ENCODE measurements around the gene FMN2. TPM values are rescaled to one million over a fixed set of nuclear protein-coding genes. Genes with fewer than 3 reads are reported as not detected.

FMN2 gene
- total RNA-seq, 1 experiment from 2014 or later, result 0.59 TPM

DNA sequence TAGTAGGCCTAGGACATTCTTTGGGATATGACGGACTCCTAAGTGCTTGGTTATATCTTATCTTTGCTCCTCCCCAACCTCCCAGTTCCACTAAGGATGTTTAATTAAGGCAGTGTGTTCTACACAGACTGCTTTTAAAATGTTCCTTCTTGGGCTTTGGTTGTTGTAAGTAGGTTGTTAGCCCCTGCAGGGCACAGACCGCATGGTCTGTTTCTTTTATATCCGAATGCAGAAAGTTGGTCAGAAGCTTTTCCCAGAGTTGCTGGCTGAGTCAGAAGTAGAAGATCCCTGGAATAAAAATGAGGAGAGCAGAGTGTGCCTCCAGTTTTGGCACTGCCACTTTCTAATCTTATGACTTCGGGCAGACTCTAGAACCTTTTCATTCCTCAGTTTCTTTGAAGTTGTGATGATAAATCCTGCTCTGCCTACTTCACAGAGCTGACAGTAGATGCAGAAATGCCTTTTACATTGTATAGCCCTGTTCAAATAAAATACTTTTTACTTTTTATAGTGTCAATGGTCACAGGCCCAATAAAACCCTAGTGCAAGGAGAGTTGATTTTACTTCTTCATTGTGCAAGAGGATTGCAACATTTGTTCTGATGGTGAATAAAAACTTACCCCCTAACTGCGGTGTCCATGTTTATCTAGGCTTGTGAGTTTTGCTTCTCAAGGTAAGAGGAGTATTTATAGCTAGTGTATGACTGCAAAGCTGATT is 18.4 kb downstream of the FMN2 start:
- Histone ChIP-seq H2BK20ac (ENCODE audit: low read depth, low read length, poor library complexity, severe bottlenecking) (no peak overlapping the region), H2BK15ac (ENCODE audit: low read depth, low read length) (no peak overlapping the region), H3T11ph (ENCODE audit: low read length) (no peak overlapping the region), H2AFZ (ENCODE audit: low read length) (no peak overlapping the region), H3K23me2 (ENCODE audit: insufficient read length, low read depth, low read length, poor library complexity, severe bottlenecking) (no peaks in the 10 kb centered on the region), H3K4me1 (ENCODE audit: insufficient read depth, low read length) (no peaks in the 10 kb centered on the region), H2BK120ac (ENCODE audit: low read depth, low read length, poor library complexity, severe bottlenecking) (no peak overlapping the region), H3K23ac (ENCODE audit: insufficient read length, low read depth, low read length) (no peak overlapping the region), H4K8ac (replicated peaks; ENCODE audit: insufficient read length, low read depth, low read length) (no peak overlapping the region), H3K4me2 (ENCODE audit: insufficient read depth, insufficient read length, low read length) (no peak overlapping the region), H4K20me1 (ENCODE audit: control insufficient read depth, insufficient read depth, insufficient read length) (no peaks in the 10 kb centered on the region), H3K9ac (ENCODE audit: extremely low read depth, insufficient read length, low read length) (no peak overlapping the region), H3K27ac (ENCODE audit: insufficient read length, low read depth, low read length) (no peak overlapping the region), H2BK5ac (ENCODE audit: insufficient read length, low read length) (no peak overlapping the region), H4K5ac (ENCODE audit: insufficient read length, low read depth, low read length) (no peak overlapping the region), H3K56ac (ENCODE audit: insufficient read length, low read depth, low read length) (no peak overlapping the region), H3K79me1 (ENCODE audit: insufficient read depth, low read depth, low read length, poor library complexity, severe bottlenecking) (no peaks in the 10 kb centered on the region), H3K18ac (ENCODE audit: insufficient read length, low read depth, low read length) (no peak overlapping the region), H2AK5ac (ENCODE audit: insufficient read length, low read length) (no peak overlapping the region), H3K14ac (ENCODE audit: insufficient read depth, low read length) (no peak overlapping the region), H3K27me3 (ENCODE audit: insufficient read depth, low read length) (no peaks in the 10 kb centered on the region), H3K4ac (ENCODE audit: low read depth, low read length) (no peak overlapping the region), H4K91ac (ENCODE audit: insufficient read length, low read depth, low read length) (no peak overlapping the region), H3K79me2 (ENCODE audit: insufficient read depth, low read length) (no peaks in the 10 kb centered on the region), H2BK12ac (ENCODE audit: insufficient read length, low read depth, low read length) (no peak overlapping the region), H3K9me3 (ENCODE audit: control insufficient read depth, low read depth, low read length) (no peaks in the 10 kb centered on the region)
- H3K27me3 Mint-ChIP-seq (ENCODE audit: low read depth), result no peaks in the 10 kb centered on the region
- no peak overlapping the region for H3K27ac Mint-ChIP-seq
- no peaks in the 10 kb centered on the region; a peak in 1 of 5 replicates for H3K9me3 Mint-ChIP-seq
- no peak for TF ChIP-seq CTCF (conservative IDR thresholded peaks at IDR 0.05)
- no peak for DNase-seq
- H3K36me3 Mint-ChIP-seq (ENCODE audit: insufficient read depth in 1 of 3, low read depth in 3 of 3), result no peaks in the 10 kb centered on the region
- H3K4me3 Mint-ChIP-seq, result no peak overlapping the region
- no CpG with 5 or more reads among the region's 5 CpGs for WGBS (ENCODE audit: extremely low coverage, insufficient read length, low lambda C conversion rate)
- peaks cover 6 to 7% of the 10 kb centered on the region in 2 experiments for H3K4me1 Mint-ChIP-seq
